Measurements from ENCODE around the gene MAP1B. TPM values are rescaled to one million over a fixed set of nuclear protein-coding genes. Genes with fewer than 3 reads are reported as not detected.

Gene MAP1B
- total and polyA plus RNA-seq, 10 of the 15 experiments (the other 5 are each of a cell fraction or from before 2014, with no cell fraction given) = 0.02 to 0.81 (median 0.06) TPM; not detected in 1

DNA sequence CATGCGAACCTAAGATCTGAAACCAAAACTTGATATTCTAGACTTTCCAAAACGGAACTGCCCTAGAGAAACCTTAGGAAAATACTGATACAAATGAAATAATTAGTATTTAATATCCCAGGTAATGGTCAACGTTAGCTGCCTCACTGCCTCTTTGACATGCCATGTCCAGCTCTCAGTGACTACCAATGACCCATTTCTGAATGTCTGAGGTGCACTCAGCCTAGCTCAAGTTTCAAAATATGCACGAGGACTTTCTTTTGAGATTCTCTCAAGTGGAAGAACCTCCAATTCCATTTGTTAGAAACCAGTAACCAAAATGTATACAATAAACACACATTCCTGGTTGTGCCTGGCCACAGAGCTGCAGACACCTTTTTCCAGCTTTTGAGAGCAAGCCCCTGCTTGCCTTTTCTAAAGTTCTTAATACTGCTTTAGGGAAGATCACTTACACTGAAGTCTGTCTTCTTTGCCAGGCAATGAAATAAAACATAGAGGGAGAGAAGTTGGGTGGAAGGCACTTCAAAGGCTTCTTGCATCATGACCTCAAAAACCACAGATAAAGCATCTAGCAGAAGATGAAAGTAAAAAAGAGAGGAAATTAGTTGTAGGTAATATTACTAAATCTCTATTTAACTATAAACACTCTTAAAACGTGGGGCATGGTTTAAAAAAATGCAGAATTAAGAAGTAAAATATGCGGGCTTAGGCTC is 124.9 kb downstream of the MAP1B start (continued):
- TF ChIP-seq CEBPB (IDR thresholded peaks at IDR 0.05; ENCODE audit: borderline replicate concordance in 1 of 2, low read depth in 2 of 2, low read length in 2 of 2) (no peak), SMARCA5 (IDR thresholded peaks at IDR 0.05) (no peak), SREBF2 (IDR thresholded peaks at IDR 0.05; ENCODE audit: low read length) (no peak), RB1 (IDR thresholded peaks at IDR 0.05; ENCODE audit: borderline replicate concordance) (no peak), SRF (IDR thresholded peaks at IDR 0.05; ENCODE audit: low read depth in 2 of 2, low read length in 2 of 2) (no peak)
- TF ChIP-seq, protein P1, sequence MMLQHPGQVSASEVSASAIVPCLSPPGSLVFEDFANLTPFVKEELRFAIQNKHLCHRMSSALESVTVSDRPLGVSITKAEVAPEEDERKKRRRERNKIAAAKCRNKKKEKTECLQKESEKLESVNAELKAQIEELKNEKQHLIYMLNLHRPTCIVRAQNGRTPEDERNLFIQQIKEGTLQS (IDR thresholded peaks at IDR 0.05; ENCODE audit: borderline replicate concordance, extremely low read depth, low read depth, low read length) = no peak
- TF ChIP-seq, protein P2, sequence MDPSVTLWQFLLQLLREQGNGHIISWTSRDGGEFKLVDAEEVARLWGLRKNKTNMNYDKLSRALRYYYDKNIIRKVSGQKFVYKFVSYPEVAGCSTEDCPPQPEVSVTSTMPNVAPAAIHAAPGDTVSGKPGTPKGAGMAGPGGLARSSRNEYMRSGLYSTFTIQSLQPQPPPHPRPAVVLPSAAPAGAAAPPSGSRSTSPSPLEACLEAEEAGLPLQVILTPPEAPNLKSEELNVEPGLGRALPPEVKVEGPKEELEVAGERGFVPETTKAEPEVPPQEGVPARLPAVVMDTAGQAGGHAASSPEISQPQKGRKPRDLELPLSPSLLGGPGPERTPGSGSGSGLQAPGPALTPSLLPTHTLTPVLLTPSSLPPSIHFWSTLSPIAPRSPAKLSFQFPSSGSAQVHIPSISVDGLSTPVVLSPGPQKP (IDR thresholded peaks at IDR 0.05; ENCODE audit: low read depth, low read length) = no peak

DNA sequence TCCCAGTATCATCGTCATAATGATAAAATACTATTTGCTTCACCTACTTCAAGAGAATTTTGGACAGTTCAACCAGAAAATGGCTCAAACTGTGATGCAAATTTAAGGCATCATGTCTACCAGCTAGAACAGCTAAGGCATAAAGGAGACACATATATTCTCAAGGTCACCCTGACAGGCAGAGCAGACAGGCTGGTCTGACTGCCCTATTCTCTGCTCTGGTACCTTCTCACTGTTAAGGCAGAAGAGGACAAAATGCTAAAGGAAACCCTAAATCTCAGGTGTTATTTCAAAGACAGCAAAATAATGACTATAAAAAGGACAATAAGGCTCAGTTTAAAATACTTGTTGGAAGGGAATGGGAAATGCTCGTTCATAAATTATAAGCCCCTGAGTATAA is 125.6 kb downstream of the MAP1B start:
- BruUV-seq (replicated peaks) = no TSS peak
- no peak overlapping the region for H3K4me3 ChIP-seq
- no peak for DNase-seq (ENCODE audit: low read depth, low spot score)
- peaks cover 10 to 32% of the 10 kb centered on the region in 2 experiments for H3K36me3 ChIP-seq (ENCODE audit: control insufficient read depth in 2 of 2, insufficient read depth in 2 of 2, low read length in 1 of 2)
- H3K9ac ChIP-seq (ENCODE audit: control insufficient read depth, insufficient read depth, low read length) = no peak overlapping the region; the same call in 1 of the 2 replicates
- intact Hi-C loops (cut with micrococcal nuclease; ENCODE audit: unreplicated experiment) (loop anchor here (5.0 kb wide), 1 partner anchor 74 kb away; no protein-coding TSS in a partner anchor), in situ Hi-C loops (cut with MboI) (no loop called here)
- CTCF ChIA-PET = interaction anchor here (1.3 to 1.8 kb wide), 2 partner anchors 13 to 35 kb away, joined by 4 to 10 read pairs; no protein-coding TSS in a partner anchor
- peak overlapping the region; percentile 65 for H3K4me2 ChIP-seq (ENCODE audit: control insufficient read depth, insufficient read depth)
- 78% methylated on average over 2 of the region's 2 CpGs for WGBS (ENCODE audit: insufficient coverage, insufficient replicate concordance, low lambda C conversion rate, missing lambda C conversion rate)
- SMC1A ChIA-PET (ENCODE audit: uncharacterized antibody, unreplicated experiment) = interaction anchor here (0.5 to 1.7 kb wide), 7 partner anchors 10 to 862 kb away, joined by 3 to 6 read pairs (median 4); no protein-coding TSS in a partner anchor
- POLR2A ChIA-PET = no interaction called here
- H3K79me2 ChIP-seq (ENCODE audit: control insufficient read depth, insufficient read depth, low read length) = no peaks in the 10 kb centered on the region; the same call in 1 of the 2 replicates
- no peaks in the 10 kb centered on the region for H3K9me3 ChIP-seq (replicated peaks; ENCODE audit: control insufficient read depth, insufficient read depth, low read length)
- RAD21 ChIA-PET (ENCODE audit: unreplicated experiment) = interaction anchor here (1.9 to 5.0 kb wide), 2 partner anchors 72 to 76 kb away, joined by 7 to 31 read pairs; no protein-coding TSS in a partner anchor
- H2AFZ ChIP-seq (ENCODE audit: control insufficient read depth, low read depth, low read length) = no peak overlapping the region
- no peaks in the 10 kb centered on the region for H4K20me1 ChIP-seq (ENCODE audit: control insufficient read depth, insufficient read depth)
- peak overlapping the region; percentile 27; the same call in 1 of the 2 replicates for H3K27ac ChIP-seq (ENCODE audit: control insufficient read depth, insufficient read depth)
- no peak for FAIRE-seq
- no peaks in the 10 kb centered on the region for H3K27me3 ChIP-seq (replicated peaks in 1 of 2; ENCODE audit: control insufficient read depth in 2 of 2, insufficient read depth in 2 of 2, low read length in 1 of 2)
- ATAC-seq = no peak
- peaks cover 32% of the 10 kb centered on the region for H3K4me1 ChIP-seq (ENCODE audit: control insufficient read depth, insufficient read depth, low read length)
- TF ChIP-seq, protein P3, sequence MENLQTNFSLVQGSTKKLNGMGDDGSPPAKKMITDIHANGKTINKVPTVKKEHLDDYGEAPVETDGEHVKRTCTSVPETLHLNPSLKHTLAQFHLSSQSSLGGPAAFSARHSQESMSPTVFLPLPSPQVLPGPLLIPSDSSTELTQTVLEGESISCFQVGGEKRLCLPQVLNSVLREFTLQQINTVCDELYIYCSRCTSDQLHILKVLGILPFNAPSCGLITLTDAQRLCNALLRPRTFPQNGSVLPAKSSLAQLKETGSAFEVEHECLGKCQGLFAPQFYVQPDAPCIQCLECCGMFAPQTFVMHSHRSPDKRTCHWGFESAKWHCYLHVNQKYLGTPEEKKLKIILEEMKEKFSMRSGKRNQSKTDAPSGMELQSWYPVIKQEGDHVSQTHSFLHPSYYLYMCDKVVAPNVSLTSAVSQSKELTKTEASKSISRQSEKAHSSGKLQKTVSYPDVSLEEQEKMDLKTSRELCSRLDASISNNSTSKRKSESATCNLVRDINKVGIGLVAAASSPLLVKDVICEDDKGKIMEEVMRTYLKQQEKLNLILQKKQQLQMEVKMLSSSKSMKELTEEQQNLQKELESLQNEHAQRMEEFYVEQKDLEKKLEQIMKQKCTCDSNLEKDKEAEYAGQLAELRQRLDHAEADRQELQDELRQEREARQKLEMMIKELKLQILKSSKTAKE (IDR thresholded peaks at IDR 0.05; ENCODE audit: low read depth, poor library complexity, severe bottlenecking) = no peak
- TF ChIP-seq PML (IDR thresholded peaks at IDR 0.05; ENCODE audit: low read length) = no peak
- TF ChIP-seq, protein P4, sequence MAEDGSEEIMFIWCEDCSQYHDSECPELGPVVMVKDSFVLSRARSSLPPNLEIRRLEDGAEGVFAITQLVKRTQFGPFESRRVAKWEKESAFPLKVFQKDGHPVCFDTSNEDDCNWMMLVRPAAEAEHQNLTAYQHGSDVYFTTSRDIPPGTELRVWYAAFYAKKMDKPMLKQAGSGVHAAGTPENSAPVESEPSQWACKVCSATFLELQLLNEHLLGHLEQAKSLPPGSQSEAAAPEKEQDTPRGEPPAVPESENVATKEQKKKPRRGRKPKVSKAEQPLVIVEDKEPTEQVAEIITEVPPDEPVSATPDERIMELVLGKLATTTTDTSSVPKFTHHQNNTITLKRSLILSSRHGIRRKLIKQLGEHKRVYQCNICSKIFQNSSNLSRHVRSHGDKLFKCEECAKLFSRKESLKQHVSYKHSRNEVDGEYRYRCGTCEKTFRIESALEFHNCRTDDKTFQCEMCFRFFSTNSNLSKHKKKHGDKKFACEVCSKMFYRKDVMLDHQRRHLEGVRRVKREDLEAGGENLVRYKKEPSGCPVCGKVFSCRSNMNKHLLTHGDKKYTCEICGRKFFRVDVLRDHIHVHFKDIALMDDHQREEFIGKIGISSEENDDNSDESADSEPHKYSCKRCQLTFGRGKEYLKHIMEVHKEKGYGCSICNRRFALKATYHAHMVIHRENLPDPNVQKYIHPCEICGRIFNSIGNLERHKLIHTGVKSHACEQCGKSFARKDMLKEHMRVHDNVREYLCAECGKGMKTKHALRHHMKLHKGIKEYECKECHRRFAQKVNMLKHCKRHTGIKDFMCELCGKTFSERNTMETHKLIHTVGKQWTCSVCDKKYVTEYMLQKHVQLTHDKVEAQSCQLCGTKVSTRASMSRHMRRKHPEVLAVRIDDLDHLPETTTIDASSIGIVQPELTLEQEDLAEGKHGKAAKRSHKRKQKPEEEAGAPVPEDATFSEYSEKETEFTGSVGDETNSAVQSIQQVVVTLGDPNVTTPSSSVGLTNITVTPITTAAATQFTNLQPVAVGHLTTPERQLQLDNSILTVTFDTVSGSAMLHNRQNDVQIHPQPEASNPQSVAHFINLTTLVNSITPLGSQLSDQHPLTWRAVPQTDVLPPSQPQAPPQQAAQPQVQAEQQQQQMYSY (CRISPR knock-in tag; IDR thresholded peaks at IDR 0.05) = no peak
- TF ChIP-seq RFX5 (IDR thresholded peaks at IDR 0.05; ENCODE audit: low read depth, low read length) = no peak
- no peak for TF ChIP-seq ESRRA (IDR thresholded peaks at IDR 0.05; ENCODE audit: low read length)
- TF ChIP-seq ZBED1 (IDR thresholded peaks at IDR 0.05; ENCODE audit: borderline replicate concordance) = no peak
- no peak for TF ChIP-seq SUPT20H (IDR thresholded peaks at IDR 0.05; ENCODE audit: borderline replicate concordance, control insufficient read depth, low read depth, low read length)

Data from GM12878 (cell line).